ENCODE data around the gene ZBTB7B.

Gene ZBTB7B

GRCh38 chr1:155005076-155006011, 2.7 kb downstream of the ZBTB7B start:
- no peak for DNase-seq

GRCh38 chr1:155006601-155007101, 4.0 kb downstream of the ZBTB7B start:
- peak; percentile 20 for DNase-seq

- no peak for DNase-seq
These were observed 4.7 kb downstream of the ZBTB7B start for GRCh38 chr1:155007251-155007828.

- no peak for DNase-seq
These were observed 5.7 kb downstream of the ZBTB7B start for GRCh38 chr1:155008015-155008941.

GRCh38 chr1:155009221-155009711, 6.7 kb downstream of the ZBTB7B start:
- no peak for DNase-seq

GRCh38 chr1:155009742-155010141, 7.1 kb downstream of the ZBTB7B start:
- DNase-seq, result no peak

- DNase-seq, result no peak
These were observed 7.8 kb downstream of the ZBTB7B start for GRCh38 chr1:155010211-155010918.

GRCh38 chr1:155011004-155011416, 8.4 kb downstream of the ZBTB7B start:
- DNase-seq, result no peak

- DNase-seq, result no peak
These were observed 8.9 kb downstream of the ZBTB7B start for GRCh38 chr1:155011437-155012025.

- peak; percentile 85 for DNase-seq
These were observed 9.5 kb downstream of the ZBTB7B start for GRCh38 chr1:155012026-155012546.

- no peak for DNase-seq
These were observed 10.4 kb downstream of the ZBTB7B start for GRCh38 chr1:155012776-155013602.

GRCh38 chr1:155013632-155014031, 11.0 kb downstream of the ZBTB7B start:
- no peak for DNase-seq

GRCh38 chr1:155014709-155015508, 12.3 kb downstream of the ZBTB7B start:
- DNase-seq, result no peak

GRCh38 chr1:155015527-155016230, 13.1 kb downstream of the ZBTB7B start:
- no peak for DNase-seq

- no peak for DNase-seq
These were observed 13.7 kb downstream of the ZBTB7B start for GRCh38 chr1:155016231-155016831.

- DNase-seq, result peak; percentile 91
These were observed 14.7 kb downstream of the ZBTB7B start for GRCh38 chr1:155017041-155017945.

GRCh38 chr1:155017946-155018316, 15.3 kb downstream of the ZBTB7B start:
- no peak for DNase-seq
